GM19239 (cell line): ENCODE results near the gene PTPRD.

Experiments used
- DNase-seq: peaks from one replicate; pipeline ENCODE4 v3.0.0; 2011; ENCODE audit warnings: low spot score; ENCODE audit not compliant: insufficient read length
- FAIRE-seq: peaks from 2 replicates; lab custom pipeline; 2011; peaks lifted over from hg19 to GRCh38; lab: Jason Lieb, UNC

PTPRD gene

GRCh38 chr9:8622222-8622802 is 1990.5 kb downstream of the PTPRD start:
- no peak for FAIRE-seq

GRCh38 chr9:8621416-8621815 is 1991.4 kb downstream of the PTPRD start:
- no peak for FAIRE-seq
- DNase-seq: no peak

More at GRCh38 chr9:8622222-8622802, 1990.5 kb downstream of the PTPRD start:
- DNase-seq: no peak

GRCh38 chr9:8616414-8616813 is 1996.4 kb downstream of the PTPRD start:
- no peak for DNase-seq
- FAIRE-seq: no peak

- DNase-seq: no peak
- FAIRE-seq: no peak
Observed at GRCh38 chr9:8614926-8615440, 1997.8 kb downstream of the PTPRD start.

- DNase-seq (no peak), FAIRE-seq (no peak)
Observed at GRCh38 chr9:8613346-8613825, 1999.4 kb downstream of the PTPRD start.

- FAIRE-seq: no peak
- no peak for DNase-seq
Observed at GRCh38 chr9:8611153-8611552, 2001.6 kb downstream of the PTPRD start.

GRCh38 chr9:8610256-8610655 is 2002.5 kb downstream of the PTPRD start:
- DNase-seq (no peak), FAIRE-seq (no peak)

GRCh38 chr9:8605096-8605495 is 2007.7 kb downstream of the PTPRD start:
- DNase-seq: no peak
- no peak for FAIRE-seq

- FAIRE-seq (no peak), DNase-seq (no peak)
Observed at GRCh38 chr9:8604201-8604600, 2008.6 kb downstream of the PTPRD start.

- FAIRE-seq (no peak), DNase-seq (no peak)
Observed at GRCh38 chr9:8600914-8601680, 2011.7 kb downstream of the PTPRD start.

- FAIRE-seq: no peak
- DNase-seq: no peak
Observed at GRCh38 chr9:8599937-8600336, 2012.9 kb downstream of the PTPRD start.

- DNase-seq (no peak), FAIRE-seq (no peak)
Observed at GRCh38 chr9:8589476-8589875, 2023.3 kb downstream of the PTPRD start.

GRCh38 chr9:8585036-8585435 is 2027.8 kb downstream of the PTPRD start:
- no peak for DNase-seq
- no peak for FAIRE-seq

GRCh38 chr9:8579661-8580060 is 2033.1 kb downstream of the PTPRD start:
- FAIRE-seq: no peak
- DNase-seq: no peak

GRCh38 chr9:8576741-8577140 is 2036.1 kb downstream of the PTPRD start:
- FAIRE-seq (no peak), DNase-seq (no peak)

GRCh38 chr9:8574846-8575245 is 2038.0 kb downstream of the PTPRD start:
- DNase-seq (no peak), FAIRE-seq (no peak)

- FAIRE-seq: no peak
- DNase-seq: no peak
Observed at GRCh38 chr9:8572209-8572608, 2040.6 kb downstream of the PTPRD start.

- DNase-seq: no peak
- no peak for FAIRE-seq
Observed at GRCh38 chr9:8571643-8572042, 2041.2 kb downstream of the PTPRD start.

- DNase-seq (no peak), FAIRE-seq (no peak)
Observed at GRCh38 chr9:8570776-8571175, 2042.0 kb downstream of the PTPRD start.

GRCh38 chr9:8569823-8570222 is 2043.0 kb downstream of the PTPRD start:
- no peak for FAIRE-seq
- no peak for DNase-seq

GRCh38 chr9:8567963-8568579 is 2044.7 kb downstream of the PTPRD start:
- DNase-seq (no peak), FAIRE-seq (no peak)
